ENCODE measurements around the gene GGNBP2. TPM values are rescaled to one million over a fixed set of nuclear protein-coding genes. Genes with fewer than 3 reads are reported as not detected.

Gene GGNBP2
- total RNA-seq, 1 donor, result 61.9 TPM

GRCh38 chr17:36592316-36592715 lies 47.6 kb downstream of the GGNBP2 start:
- peak; percentile 84 for DNase-seq (ENCODE audit: insufficient read length, low spot score, missing footprints)
- Histone ChIP-seq H3K4me2 (ENCODE audit: insufficient read depth, low read length) (peak overlapping the region; percentile 90), H3K4me3 (ENCODE audit: insufficient read depth, low read length) (peak overlapping the region; percentile 85), H3K36me3 (ENCODE audit: insufficient read depth, low read length) (peaks cover 24% of the 10 kb centered on the region), H2AFZ (ENCODE audit: low read length) (peak overlapping the region; percentile 43), H4K20me1 (ENCODE audit: insufficient read depth, low read length) (peaks cover 6% of the 10 kb centered on the region), H3K4me1 (ENCODE audit: insufficient read depth, low read length) (peaks cover 18% of the 10 kb centered on the region), H3K27ac (ENCODE audit: low read depth, low read length) (no peak overlapping the region), H3K9me3 (ENCODE audit: low read depth, low read length) (no peaks in the 10 kb centered on the region), H3K27me3 (ENCODE audit: insufficient read depth, low read length) (no peaks in the 10 kb centered on the region), H3K79me2 (ENCODE audit: insufficient read depth, low read length) (peaks cover 11% of the 10 kb centered on the region)
- no peak for TF ChIP-seq CTCF (IDR thresholded peaks at IDR 0.05; ENCODE audit: extremely low read depth, low read depth, low read length)

- Histone ChIP-seq H3K4me1 (ENCODE audit: insufficient read depth, low read length) (peaks cover 18% of the 10 kb centered on the region), H3K9me3 (ENCODE audit: low read depth, low read length) (no peaks in the 10 kb centered on the region), H3K27ac (ENCODE audit: low read depth, low read length) (no peak overlapping the region), H3K4me2 (ENCODE audit: insufficient read depth, low read length) (peak overlapping the region; percentile 90), H3K79me2 (ENCODE audit: insufficient read depth, low read length) (peaks cover 11% of the 10 kb centered on the region), H4K20me1 (ENCODE audit: insufficient read depth, low read length) (peaks cover 5% of the 10 kb centered on the region), H2AFZ (ENCODE audit: low read length) (peak overlapping the region; percentile 43), H3K27me3 (ENCODE audit: insufficient read depth, low read length) (no peaks in the 10 kb centered on the region), H3K36me3 (ENCODE audit: insufficient read depth, low read length) (peaks cover 21% of the 10 kb centered on the region), H3K4me3 (ENCODE audit: insufficient read depth, low read length) (peak overlapping the region; percentile 85)
- DNase-seq (ENCODE audit: insufficient read length, low spot score, missing footprints), result peak; percentile 62
- TF ChIP-seq CTCF (IDR thresholded peaks at IDR 0.05; ENCODE audit: extremely low read depth, low read depth, low read length), result no peak
Measured at GRCh38 chr17:36592716-36593321, 48.1 kb downstream of the GGNBP2 start.

- Histone ChIP-seq H2AFZ (ENCODE audit: low read length) (no peak overlapping the region), H3K9me3 (ENCODE audit: low read depth, low read length) (no peaks in the 10 kb centered on the region), H3K4me2 (ENCODE audit: insufficient read depth, low read length) (no peak overlapping the region), H3K79me2 (ENCODE audit: insufficient read depth, low read length) (peaks cover 9% of the 10 kb centered on the region), H3K27me3 (ENCODE audit: insufficient read depth, low read length) (no peaks in the 10 kb centered on the region), H4K20me1 (ENCODE audit: insufficient read depth, low read length) (peaks cover 3% of the 10 kb centered on the region), H3K4me3 (ENCODE audit: insufficient read depth, low read length) (no peak overlapping the region), H3K36me3 (ENCODE audit: insufficient read depth, low read length) (peaks cover 16% of the 10 kb centered on the region), H3K4me1 (ENCODE audit: insufficient read depth, low read length) (peaks cover 18% of the 10 kb centered on the region), H3K27ac (ENCODE audit: low read depth, low read length) (no peak overlapping the region)
- no peak for TF ChIP-seq CTCF (IDR thresholded peaks at IDR 0.05; ENCODE audit: extremely low read depth, low read depth, low read length)
- DNase-seq (ENCODE audit: insufficient read length, low spot score, missing footprints), result no peak
Measured at GRCh38 chr17:36593656-36594316, 49.1 kb downstream of the GGNBP2 start.

- no peaks in the 10 kb centered on the region for H3K9me3 ChIP-seq (ENCODE audit: low read depth, low read length)
- no peaks in the 10 kb centered on the region for H3K27me3 ChIP-seq (ENCODE audit: insufficient read depth, low read length)
- no peaks in the 10 kb centered on the region for H4K20me1 ChIP-seq (ENCODE audit: insufficient read depth, low read length)
- H2AFZ ChIP-seq (ENCODE audit: low read length), result no peak overlapping the region
- H3K79me2 ChIP-seq (ENCODE audit: insufficient read depth, low read length), result peaks cover 9% of the 10 kb centered on the region
- no peak for DNase-seq (ENCODE audit: insufficient read length, low spot score, missing footprints)
- no peak overlapping the region for H3K4me3 ChIP-seq (ENCODE audit: insufficient read depth, low read length)
- H3K4me2 ChIP-seq (ENCODE audit: insufficient read depth, low read length), result no peak overlapping the region
- TF ChIP-seq CTCF (IDR thresholded peaks at IDR 0.05; ENCODE audit: extremely low read depth, low read depth, low read length), result no peak
- H3K36me3 ChIP-seq (ENCODE audit: insufficient read depth, low read length), result peaks cover 7% of the 10 kb centered on the region
- no peak overlapping the region for H3K27ac ChIP-seq (ENCODE audit: low read depth, low read length)
- peaks cover 18% of the 10 kb centered on the region for H3K4me1 ChIP-seq (ENCODE audit: insufficient read depth, low read length)
Measured at GRCh38 chr17:36594626-36595401, 50.1 kb downstream of the GGNBP2 start.
